HPDE6-E6E7 (cell line): ENCODE data around the gene CLPX.
A peak's percentile ranks its signal among the peaks of the same experiment; 100 is the strongest.
"Not testable (repeated sequence)": the region's sequence is repeated elsewhere in the genome, so short reads cannot be mapped to it uniquely, and the experiment has no call there.

Experiments used
- DNase-seq: peaks from one replicate; pipeline ENCODE4 v3.0.0; 2011; ENCODE audit warnings: missing footprints; ENCODE audit errors: extremely low spot score

The CLPX gene

DNA sequence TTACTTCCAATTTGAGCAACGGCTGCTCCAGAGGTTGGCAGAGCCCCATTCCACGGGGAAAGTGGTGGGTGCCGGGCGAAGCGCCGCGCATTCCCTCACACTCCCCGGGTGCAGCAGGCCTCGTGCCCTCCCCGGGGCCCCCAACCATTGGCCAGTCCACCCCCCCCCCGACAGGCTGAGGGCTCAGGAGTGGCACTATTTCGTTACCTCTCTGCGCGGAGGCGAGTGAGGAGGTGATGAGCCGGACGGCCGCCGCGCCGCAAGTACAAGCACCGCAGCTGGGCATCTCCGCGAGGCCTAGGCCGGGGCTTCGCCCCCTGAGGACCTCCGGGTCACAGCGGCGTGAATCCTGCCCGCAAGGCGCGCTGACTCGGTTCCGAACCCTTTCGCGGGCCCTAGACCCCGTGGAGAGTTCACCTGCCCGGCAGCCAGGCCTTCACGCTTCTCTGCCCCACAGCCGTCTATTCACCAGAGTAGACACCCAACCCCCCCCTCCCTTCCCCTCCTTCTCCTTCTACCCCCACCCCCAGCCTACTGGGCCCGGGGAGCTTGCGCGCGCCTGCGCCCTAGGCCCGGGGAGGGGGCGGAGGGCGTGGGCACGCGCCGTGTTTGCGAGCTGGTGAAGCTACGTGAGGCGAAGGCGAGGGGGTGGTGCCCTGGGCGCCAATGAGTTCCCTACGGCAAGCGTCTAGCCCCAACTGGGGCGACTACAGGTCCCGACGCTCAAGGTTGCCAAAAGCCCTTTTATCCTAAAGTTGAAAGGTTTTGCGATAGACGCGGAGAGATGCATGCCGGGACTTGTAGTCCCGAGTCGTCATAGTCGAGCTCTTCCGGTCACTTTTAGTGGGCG lies at the start of gene CLPX:
Gene CLPX (minus strand): TSS at position 475 of the 850 bp plus-strand sequence. CDS start 189 bp downstream, at position 286.
- peak; percentile 90 for DNase-seq

- no peak for DNase-seq
These were observed 48.6 kb upstream of the CLPX start for GRCh38 chr15:65233696-65234095.

DNA sequence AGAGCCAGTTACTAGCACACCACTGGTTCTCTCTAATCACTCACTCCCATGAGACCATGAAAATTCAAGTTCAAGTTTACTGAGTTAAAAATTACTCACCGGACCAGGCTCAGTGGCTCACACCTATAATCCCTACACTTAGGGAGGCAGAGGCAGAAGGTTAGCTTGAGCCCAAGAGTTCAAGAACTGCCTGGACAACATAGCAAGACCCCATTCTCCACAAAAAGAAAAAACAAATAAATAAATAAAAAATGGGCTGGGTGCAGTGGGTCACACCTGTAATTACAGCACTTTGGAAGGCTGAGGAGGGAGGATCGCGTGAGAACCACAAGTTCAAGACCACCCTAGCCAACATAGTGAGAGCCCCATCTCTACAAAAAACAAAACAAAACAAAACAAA lies 47.4 kb upstream of the CLPX start:
- no peak for DNase-seq

DNA sequence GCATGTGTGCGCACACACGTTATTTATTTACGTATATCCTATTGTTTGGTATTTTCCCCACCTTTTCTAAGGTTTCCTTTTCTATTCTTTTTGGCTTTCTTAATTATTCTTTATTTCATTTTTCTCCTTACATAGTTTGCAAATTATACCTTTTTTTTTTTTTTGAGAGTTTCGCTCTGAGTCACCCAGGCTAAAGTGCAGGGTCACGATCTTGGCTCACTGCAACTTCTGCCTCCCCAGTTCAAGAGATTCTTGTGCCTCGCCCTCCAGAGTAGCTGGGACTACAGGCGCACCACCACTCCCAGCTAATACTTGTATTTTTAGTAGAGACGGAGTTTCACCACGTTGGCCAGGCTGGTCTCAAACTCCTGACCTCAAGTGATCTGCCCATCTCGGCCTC lies 46.2 kb upstream of the CLPX start:
- DNase-seq, result no peak

DNA sequence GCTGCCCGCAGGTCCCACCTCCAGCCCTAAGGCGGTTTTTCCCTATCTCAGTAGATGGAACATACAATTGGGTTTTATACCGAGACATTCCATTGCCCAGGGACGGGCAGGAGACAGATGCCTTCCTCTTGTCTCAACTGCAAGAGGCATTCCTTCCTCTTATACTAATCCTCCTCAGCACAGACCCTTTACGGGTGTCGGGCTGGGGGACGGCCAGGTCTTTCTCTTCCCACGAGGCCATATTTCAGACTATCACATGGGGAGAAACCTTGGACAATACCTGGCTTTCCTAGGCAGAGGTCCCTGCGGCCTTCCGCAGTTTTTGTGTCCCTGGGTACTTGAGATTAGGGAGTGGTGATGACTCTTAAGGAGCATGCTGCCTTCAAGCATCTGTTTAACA lies 41.8 kb upstream of the CLPX start:
- not testable (repeated sequence) for DNase-seq

DNA sequence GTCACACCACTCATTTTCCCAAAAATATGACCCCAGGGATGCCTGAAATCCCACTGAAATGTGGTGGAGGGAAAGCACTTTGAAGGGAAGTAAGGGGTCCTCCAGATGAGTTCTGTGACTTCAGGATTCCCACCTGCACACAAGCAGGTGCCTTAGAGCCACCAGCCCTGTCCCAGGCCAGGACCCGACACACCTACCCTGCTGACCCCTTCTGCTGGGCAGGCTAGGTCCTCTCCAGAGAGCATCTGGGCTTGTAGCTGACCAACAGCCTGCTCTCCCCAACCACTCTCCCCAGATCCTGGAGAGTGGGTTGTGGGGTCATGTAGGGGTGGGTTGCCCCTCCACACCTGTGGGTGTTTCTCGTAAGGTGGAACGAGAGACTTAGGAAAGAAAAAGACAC lies 41.1 kb upstream of the CLPX start:
- no peak for DNase-seq

GRCh38 chr15:65223996-65224395 lies 38.9 kb upstream of the CLPX start:
- DNase-seq, result no peak

- DNase-seq, result no peak
These were observed 37.7 kb upstream of the CLPX start for GRCh38 chr15:65222891-65223290.

DNA sequence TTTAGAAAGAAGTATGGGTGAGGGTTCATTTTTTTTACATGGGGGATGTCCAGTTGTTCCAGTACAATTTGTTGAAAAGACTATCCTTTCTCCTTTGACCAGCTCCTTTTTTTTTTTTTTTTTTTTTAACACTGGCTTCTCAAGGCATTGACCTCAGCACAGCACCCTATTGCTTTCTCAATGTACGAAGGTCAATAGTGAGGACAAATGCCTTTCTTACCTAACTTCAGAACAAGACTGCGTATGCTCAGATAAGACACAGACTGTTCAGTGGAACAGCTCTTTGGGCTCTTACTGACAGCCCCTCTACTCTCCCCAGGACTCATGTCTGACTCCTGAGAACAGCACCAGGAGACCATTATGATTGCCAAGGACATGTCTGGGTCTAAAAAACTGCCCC lies 36.6 kb upstream of the CLPX start:
- DNase-seq, result no peak

GRCh38 chr15:65219137-65219536 lies 34.0 kb upstream of the CLPX start:
- no peak for DNase-seq

- DNase-seq, result no peak
These were observed 32.7 kb upstream of the CLPX start for GRCh38 chr15:65217526-65218482.

DNA sequence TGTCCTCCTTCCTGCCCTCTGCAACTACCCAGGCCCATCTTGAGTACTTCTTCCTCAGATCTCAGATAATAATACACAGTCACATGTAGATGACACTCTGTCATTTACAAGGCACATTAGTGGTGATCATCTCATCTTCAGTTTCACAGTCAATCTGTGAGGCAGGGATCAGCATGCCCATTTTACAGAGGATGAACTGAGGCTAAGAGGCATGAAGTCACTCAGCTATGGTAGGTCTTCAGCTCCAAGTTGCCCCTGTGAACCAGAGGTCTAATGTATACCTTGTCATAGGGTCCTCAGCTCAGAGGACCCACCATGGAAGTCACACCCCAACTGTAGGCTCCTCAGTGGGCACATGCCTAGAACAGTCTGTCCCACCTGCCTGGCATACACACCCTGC lies 30.4 kb upstream of the CLPX start:
- no peak for DNase-seq

- no peak for DNase-seq
These were observed 28.9 kb upstream of the CLPX start for GRCh38 chr15:65214010-65214409.

DNA sequence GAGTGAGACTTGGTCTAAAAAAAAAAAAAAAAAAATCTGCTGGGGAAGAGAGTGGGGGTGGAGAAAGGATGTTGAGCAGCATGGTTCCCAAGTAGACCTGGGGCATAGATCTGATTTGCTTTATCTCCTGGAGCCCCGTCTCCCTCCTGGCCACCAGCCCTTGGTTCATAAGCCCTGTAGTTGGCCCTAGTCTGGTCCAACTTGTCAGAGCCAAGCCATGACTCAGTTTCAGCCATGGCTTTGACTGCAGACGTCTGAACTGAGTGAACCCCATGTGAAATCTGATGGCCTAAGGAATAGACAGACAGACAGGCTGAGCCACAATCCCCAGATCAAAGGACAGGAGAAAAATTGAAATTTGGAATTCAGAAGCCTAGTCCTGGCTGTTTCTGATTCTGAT lies 28.1 kb upstream of the CLPX start:
- no peak for DNase-seq

GRCh38 chr15:65212097-65212496 lies 27.0 kb upstream of the CLPX start:
- DNase-seq, result no peak

- no peak for DNase-seq
These were observed 26.4 kb upstream of the CLPX start for GRCh38 chr15:65211482-65211982.

- no peak for DNase-seq
These were observed 25.8 kb upstream of the CLPX start, which contains the start of gene CILP for GRCh38 chr15:65210770-65211481. Gene CILP, minus strand, starts transcription at chr15:65211473. Its CDS starts 1,718 bp downstream, at chr15:65209755.

- DNase-seq, result no peak
These were observed 24.8 kb upstream of the CLPX start for GRCh38 chr15:65209701-65210643.

GRCh38 chr15:65208647-65209046 lies 23.5 kb upstream of the CLPX start:
- no peak for DNase-seq

DNA sequence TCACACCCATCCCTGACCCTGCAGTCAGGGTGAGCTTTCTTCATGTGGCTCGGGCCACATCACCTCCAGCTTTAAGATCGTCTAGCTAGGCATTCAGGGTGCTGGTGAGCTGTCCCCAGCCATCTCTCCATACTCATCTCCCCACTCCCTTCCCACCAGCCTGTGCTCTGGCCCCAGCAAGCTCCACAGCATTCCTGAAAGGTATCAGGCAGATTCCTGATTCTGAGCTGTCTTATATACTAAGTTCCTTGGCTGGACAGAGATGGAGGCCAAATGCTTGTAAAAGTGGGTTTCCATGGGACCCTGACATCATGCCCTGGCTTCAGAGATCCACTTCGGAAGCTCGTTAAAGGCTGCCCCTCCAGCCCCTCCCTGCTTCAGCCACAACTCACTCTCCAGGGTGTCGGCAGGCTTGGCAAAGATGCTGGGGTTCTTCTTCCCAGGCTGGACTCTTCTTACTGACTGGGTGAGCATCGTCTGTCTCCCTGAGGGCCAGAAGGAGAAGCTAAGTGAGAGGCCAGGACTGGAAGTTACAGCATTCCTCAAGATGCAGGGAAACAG lies 22.2 kb upstream of the CLPX start:
- no peak for DNase-seq
